Retinal pigment epithelial cell (primary cell): Measurements from ENCODE around the gene TOP2A.
"Not testable (repeated sequence)": the region's sequence is repeated elsewhere in the genome, so short reads cannot be mapped to it uniquely, and the experiment has no call there.

ENCODE experiments used
- DNase-seq: peaks from one replicate; pipeline ENCODE4 v3.0.0-alpha.2; 2010; ENCODE audit warnings: low read depth
- H3K4me3 ChIP-seq: 2 replicates; pipeline ENCODE4 v1.5.1; 2011; ENCODE audit warnings: mild to moderate bottlenecking, low read length, control low read depth, moderate library complexity
- TF ChIP-seq, protein P1 (sequence below): conservative IDR thresholded peaks from 2 replicates; pipeline ENCODE4 v1.5.1; 2011; ENCODE audit warnings: low read depth, low read length, control low read depth, inconsistent platforms

TOP2A gene

GRCh38 chr17:40422990-40423633 lies 5.4 kb upstream of the TOP2A start:
- TF ChIP-seq, protein P1, sequence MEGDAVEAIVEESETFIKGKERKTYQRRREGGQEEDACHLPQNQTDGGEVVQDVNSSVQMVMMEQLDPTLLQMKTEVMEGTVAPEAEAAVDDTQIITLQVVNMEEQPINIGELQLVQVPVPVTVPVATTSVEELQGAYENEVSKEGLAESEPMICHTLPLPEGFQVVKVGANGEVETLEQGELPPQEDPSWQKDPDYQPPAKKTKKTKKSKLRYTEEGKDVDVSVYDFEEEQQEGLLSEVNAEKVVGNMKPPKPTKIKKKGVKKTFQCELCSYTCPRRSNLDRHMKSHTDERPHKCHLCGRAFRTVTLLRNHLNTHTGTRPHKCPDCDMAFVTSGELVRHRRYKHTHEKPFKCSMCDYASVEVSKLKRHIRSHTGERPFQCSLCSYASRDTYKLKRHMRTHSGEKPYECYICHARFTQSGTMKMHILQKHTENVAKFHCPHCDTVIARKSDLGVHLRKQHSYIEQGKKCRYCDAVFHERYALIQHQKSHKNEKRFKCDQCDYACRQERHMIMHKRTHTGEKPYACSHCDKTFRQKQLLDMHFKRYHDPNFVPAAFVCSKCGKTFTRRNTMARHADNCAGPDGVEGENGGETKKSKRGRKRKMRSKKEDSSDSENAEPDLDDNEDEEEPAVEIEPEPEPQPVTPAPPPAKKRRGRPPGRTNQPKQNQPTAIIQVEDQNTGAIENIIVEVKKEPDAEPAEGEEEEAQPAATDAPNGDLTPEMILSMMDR = no peak
- no peak for DNase-seq
- no peak overlapping the region for H3K4me3 ChIP-seq

DNA sequence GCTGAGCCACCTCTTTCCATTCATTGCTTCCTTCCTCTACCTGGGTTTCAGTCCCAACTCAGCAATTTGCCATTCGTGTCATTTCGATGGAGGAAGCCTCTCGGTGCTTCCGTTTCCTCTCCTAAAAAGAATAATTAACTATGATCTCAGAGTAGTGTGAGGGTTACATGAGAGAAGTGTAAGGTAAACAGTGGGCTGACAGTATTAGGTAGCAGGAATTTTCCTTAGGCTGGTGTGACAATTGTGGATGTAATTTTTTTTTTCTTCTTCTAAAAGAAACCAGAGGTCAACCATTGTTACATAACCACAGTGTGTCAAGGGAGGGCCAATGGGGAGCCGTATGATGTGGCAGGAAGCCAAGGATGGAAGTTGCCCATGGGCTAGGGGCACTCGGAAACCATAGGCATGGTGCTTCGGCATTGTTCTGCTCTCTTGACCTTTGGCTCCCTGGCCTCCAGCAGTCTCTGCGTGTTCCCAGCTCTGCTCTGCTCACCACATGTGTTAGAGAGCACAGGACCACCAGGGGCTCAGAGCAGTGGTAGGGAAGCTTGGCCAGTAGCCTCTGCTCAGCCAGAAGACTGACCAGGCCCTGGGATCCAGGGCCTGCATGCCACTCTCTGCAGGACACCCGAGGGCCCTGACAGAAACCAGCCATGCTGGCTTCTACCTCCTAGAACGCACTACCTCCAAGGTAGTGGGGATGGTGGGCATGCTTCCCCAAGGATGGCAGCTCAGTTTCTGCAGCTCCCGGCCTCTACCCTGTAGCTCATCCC lies 2.0 kb upstream of the TOP2A start:
- DNase-seq = no peak
- H3K4me3 ChIP-seq = no peak overlapping the region
- TF ChIP-seq, protein P1 = no peak

DNA sequence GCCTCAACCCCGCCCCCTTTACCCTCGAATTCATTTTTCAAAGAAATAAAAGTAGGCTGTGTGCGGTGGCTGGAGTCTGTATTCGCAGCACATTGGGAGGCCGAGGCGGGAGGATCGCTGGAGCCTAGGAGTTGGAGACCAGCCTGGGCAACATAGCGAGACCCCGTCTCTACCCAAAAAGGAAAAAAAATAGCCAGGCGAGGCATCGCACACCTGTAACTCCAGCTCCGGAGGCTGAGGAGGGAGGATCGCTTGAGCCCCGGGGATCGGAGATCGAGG lies 671 bp upstream of the TOP2A start:
- no peak for DNase-seq
- H3K4me3 ChIP-seq = peak overlapping the region; percentile 77
- TF ChIP-seq, protein P1 = no peak

DNA sequence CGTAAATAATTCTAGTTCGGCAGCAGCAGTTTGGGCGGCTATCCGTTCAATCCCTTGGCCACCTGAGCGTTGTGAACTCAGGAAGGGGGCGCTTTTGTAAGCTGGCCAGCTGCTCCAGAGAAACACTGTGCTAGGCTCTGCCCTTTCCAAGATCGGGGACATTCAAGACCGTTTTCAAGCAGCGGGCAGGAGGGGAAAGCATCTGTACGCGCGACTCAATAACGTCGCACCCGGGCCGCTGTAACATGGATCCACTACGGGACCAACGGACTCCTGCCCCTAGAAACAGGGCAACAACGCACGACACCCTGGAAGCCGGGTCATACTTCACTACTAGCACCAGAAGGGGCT lies 463 bp downstream of the TOP2A start:
- H3K4me3 ChIP-seq = peak overlapping the region; percentile 93
- DNase-seq = no peak
- TF ChIP-seq, protein P1 = peak; percentile 31

DNA sequence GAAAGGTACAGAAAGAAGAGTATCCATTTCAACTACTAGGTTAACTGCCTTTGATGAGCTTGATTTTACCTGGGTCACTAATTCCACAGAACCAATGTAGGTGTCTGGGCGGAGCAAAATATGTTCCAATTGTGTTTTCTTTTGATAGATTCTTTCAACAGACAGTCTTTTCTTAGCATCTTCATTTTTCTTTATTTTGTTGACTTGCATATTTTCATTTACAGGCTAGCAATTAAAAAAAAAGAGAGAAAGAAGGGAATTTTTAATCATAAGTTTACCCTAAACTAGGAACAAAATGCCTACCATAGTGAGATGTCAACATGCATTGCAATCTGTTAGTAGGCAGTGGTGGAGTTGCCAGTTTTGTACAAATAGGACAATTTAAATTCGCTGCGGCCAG lies 1.0 kb downstream of the TOP2A start:
- TF ChIP-seq, protein P1 = no peak
- peak overlapping the region; percentile 93 for H3K4me3 ChIP-seq
- DNase-seq = no peak

DNA sequence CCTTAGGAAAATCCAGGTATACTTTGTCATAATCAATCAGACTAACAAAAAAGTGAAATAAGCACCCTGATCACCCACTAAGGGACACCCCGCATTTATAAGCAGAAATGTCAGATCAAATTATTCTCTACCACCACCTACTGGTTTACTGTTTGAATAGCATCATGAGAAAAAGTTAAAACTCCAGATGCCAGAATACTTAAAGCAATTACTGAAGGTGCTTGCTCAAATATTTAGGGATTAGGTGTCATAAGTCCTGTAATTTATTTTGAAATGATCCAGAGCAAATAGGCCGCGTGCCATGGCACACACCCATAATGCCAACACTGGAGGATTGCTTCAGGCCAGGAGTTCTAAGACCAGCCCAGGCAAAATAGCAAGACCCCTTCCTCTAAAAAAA lies 2.3 kb downstream of the TOP2A start:
- peak; percentile 73 for DNase-seq
- H3K4me3 ChIP-seq = peak overlapping the region; percentile 16
- TF ChIP-seq, protein P1 = peak; percentile 60

GRCh38 chr17:40414312-40414711 lies 3.4 kb downstream of the TOP2A start:
- H3K4me3 ChIP-seq = not testable (repeated sequence)

DNA sequence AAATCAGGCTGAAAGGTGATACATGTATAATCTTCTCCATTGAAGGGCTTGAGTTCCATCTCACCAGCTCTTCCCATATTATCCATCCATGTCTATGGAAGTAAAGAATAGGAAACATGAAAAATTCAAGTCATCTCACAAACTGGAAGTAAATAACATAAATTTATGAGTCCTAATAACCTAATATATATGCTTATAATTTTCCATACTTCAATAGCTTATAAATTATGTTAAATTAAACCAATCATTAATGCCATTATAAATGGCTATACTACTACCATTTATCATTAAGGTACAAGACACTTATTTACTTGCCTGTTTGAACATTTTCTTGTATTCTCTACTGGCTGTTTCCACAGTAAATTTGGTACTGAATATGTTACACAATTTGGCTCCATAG lies 4.8 kb downstream of the TOP2A start:
- DNase-seq = no peak
- H3K4me3 ChIP-seq = no peak overlapping the region
- TF ChIP-seq, protein P1 = no peak

More at GRCh38 chr17:40414312-40414711, 3.4 kb downstream of the TOP2A start:
- DNase-seq = not testable (repeated sequence)
